Activated CD8-positive, alpha-beta T cell treated with anti-CD3 and anti-CD28 coated beads, Interleukin-2, amount 10 ng/mL, durations not matched to agents 7 days and 5 days (primary cell): ENCODE results near the gene PBXIP1. TPM values are rescaled to one million over a fixed set of nuclear protein-coding genes. Genes with fewer than 3 reads are reported as not detected.
"Not testable (repeated sequence)": the region's sequence is repeated elsewhere in the genome, so short reads cannot be mapped to it uniquely, and the experiment has no call there.

Source experiments
- ATAC-seq: fragments of 150-1000 bp; cut with Tn5 transposase; one replicate; pipeline ENCODE4 v1.10.0; 2021; ENCODE audit warnings: moderate library complexity
- CTCF ChIA-PET: fragments of 350-600 bp; sonication (Branson Sonifier 250); formaldehyde crosslinking; loops from one replicate; lab custom pipeline; 2021; ENCODE audit warnings: antibody characterized with exemption; lab: Charles Lee
- POLR2A ChIA-PET: fragments of 350-600 bp; sonication (Branson Sonifier 250); formaldehyde crosslinking; loops from one replicate; lab custom pipeline; 2021; ENCODE audit warnings: antibody characterized with exemption; lab: Charles Lee
- DNase-seq: peaks from one replicate; pipeline ENCODE4 v3.0.0-alpha.2; 2020
- H3K27ac Mint-ChIP-seq: one replicate; pipeline ENCODE4 v1.8.0; 2021; ENCODE audit warnings: mild to moderate bottlenecking, mixed read lengths
- H3K27me3 Mint-ChIP-seq: one replicate; pipeline ENCODE4 v1.8.0; 2021; ENCODE audit warnings: low read depth, mixed read lengths
- H3K36me3 Mint-ChIP-seq: one replicate; pipeline ENCODE4 v1.8.0; 2021; ENCODE audit warnings: low read depth, mixed read lengths
- H3K4me1 Mint-ChIP-seq: one replicate; pipeline ENCODE4 v1.8.0; 2021; ENCODE audit warnings: low read depth, mixed read lengths
- H3K4me3 Mint-ChIP-seq: one replicate; pipeline ENCODE4 v1.8.0; 2021; ENCODE audit warnings: mild to moderate bottlenecking, mixed read lengths
- H3K9me3 Mint-ChIP-seq: one replicate; pipeline ENCODE4 v1.8.0; 2022; ENCODE audit warnings: mixed read lengths; ENCODE audit not compliant: insufficient read depth
- total RNA-seq, 2 experiments: library from RNA; stranded (reverse); gene quantifications; one replicate each; pipeline ENCODE4 v1.2.3, GENCODE V29; 2021

PBXIP1 gene
- total RNA-seq, 2 experiments from 2014 or later, result 44.5 to 48.2 TPM

- H3K4me3 Mint-ChIP-seq, result no peak within 1 kb of the TSS
- no peak within 1 kb of the TSS for H3K27ac Mint-ChIP-seq
- POLR2A ChIA-PET, result interaction anchor here (0.8 to 4.2 kb wide), 4 partner anchors 10 to 57 kb away, joined by 3 to 28 read pairs (median 6); partner anchors contain the start of genes CKS1B, FLAD1 and PMVK
- H3K4me1 Mint-ChIP-seq, result peaks cover 27% of the 10 kb centered on the region
- no peaks in the 10 kb centered on the region for H3K27me3 Mint-ChIP-seq
- no peaks in the 10 kb centered on the region for H3K9me3 Mint-ChIP-seq
- DNase-seq, result no peak
- CTCF ChIA-PET, result interaction anchor here (0.7 to 5.4 kb wide), 13 partner anchors 10 to 434 kb away, joined by 3 to 35 read pairs (median 4); partner anchors contain the start of genes ADAM15, FLAD1, KRTCAP2 and PBXIP1
- no peak for ATAC-seq
- H3K36me3 Mint-ChIP-seq, result peaks cover 20% of the 10 kb centered on the region
These were observed 37.8 kb upstream of the PBXIP1 start, which contains the start of gene LENEP for GRCh38 chr1:154993572-154994268. Gene LENEP (plus strand): TSS chr1:154993586. CDS start chr1:154993608, 22 bp downstream.

GRCh38 chr1:154992721-154993571 lies 37.0 kb upstream of the PBXIP1 start:
- Mint-ChIP-seq H3K4me3 (no peak overlapping the region), H3K36me3 (peaks cover 27% of the 10 kb centered on the region), H3K27me3 (no peaks in the 10 kb centered on the region), H3K27ac (no peak overlapping the region), H3K4me1 (peaks cover 27% of the 10 kb centered on the region), H3K9me3 (no peaks in the 10 kb centered on the region)
- ATAC-seq, result no peak
- DNase-seq, result no peak
- POLR2A ChIA-PET, result interaction anchor here (0.8 to 4.2 kb wide), 4 partner anchors 9 to 57 kb away, joined by 3 to 28 read pairs (median 3); partner anchors contain the start of genes FLAD1 and PMVK
- CTCF ChIA-PET, result interaction anchor here (0.7 to 5.4 kb wide), 7 partner anchors 10 to 98 kb away, joined by 3 to 35 read pairs (median 4); partner anchors contain the start of genes FLAD1, PBXIP1 and PMVK

GRCh38 chr1:154990276-154990675 lies 34.4 kb upstream of the PBXIP1 start:
- H3K4me1 Mint-ChIP-seq, result peaks cover 16% of the 10 kb centered on the region
- DNase-seq (no peak), ATAC-seq (no peak)
- ChIA-PET CTCF (interaction anchor here (0.8 to 13.8 kb wide), 2 partner anchors 9 to 27 kb away, joined by 4 to 139 read pairs; partner anchors contain the start of gene ZBTB7B), POLR2A (no interaction called here)
- no peaks in the 10 kb centered on the region for H3K9me3 Mint-ChIP-seq
- no peak overlapping the region for H3K27ac Mint-ChIP-seq
- H3K4me3 Mint-ChIP-seq, result no peak overlapping the region
- no peaks in the 10 kb centered on the region for H3K27me3 Mint-ChIP-seq
- peaks cover 34% of the 10 kb centered on the region for H3K36me3 Mint-ChIP-seq

GRCh38 chr1:154989195-154989860 lies 33.4 kb upstream of the PBXIP1 start:
- no peak overlapping the region for H3K27ac Mint-ChIP-seq
- peaks cover 34% of the 10 kb centered on the region for H3K36me3 Mint-ChIP-seq
- H3K9me3 Mint-ChIP-seq, result no peaks in the 10 kb centered on the region
- no peaks in the 10 kb centered on the region for H3K27me3 Mint-ChIP-seq
- CTCF ChIA-PET, result interaction anchor here (2.1 to 13.8 kb wide), 2 partner anchors 10 to 28 kb away, joined by 25 to 139 read pairs; partner anchors contain the start of gene ZBTB7B
- no peak overlapping the region for H3K4me3 Mint-ChIP-seq
- POLR2A ChIA-PET, result no interaction called here
- DNase-seq (no peak), ATAC-seq (no peak)
- H3K4me1 Mint-ChIP-seq, result peaks cover 16% of the 10 kb centered on the region

- Mint-ChIP-seq H3K27ac (no peak overlapping the region), H3K9me3 (no peaks in the 10 kb centered on the region), H3K36me3 (peaks cover 34% of the 10 kb centered on the region), H3K4me3 (no peak overlapping the region), H3K4me1 (peaks cover 21% of the 10 kb centered on the region), H3K27me3 (no peaks in the 10 kb centered on the region)
- DNase-seq, result no peak
- CTCF ChIA-PET, result interaction anchor here (0.8 to 13.8 kb wide), 5 partner anchors 9 to 63 kb away, joined by 3 to 139 read pairs (median 4); partner anchors contain the start of genes ADAM15 and ZBTB7B
- POLR2A ChIA-PET, result interaction anchor here (0.6 to 1.4 kb wide), 3 partner anchors 13 to 18 kb away, joined by 3 to 4 read pairs (median 3); partner anchors contain the start of gene SHC1
- no peak for ATAC-seq
These were observed 32.4 kb upstream of the PBXIP1 start for GRCh38 chr1:154988058-154988954.

GRCh38 chr1:154987326-154987725 lies 31.4 kb upstream of the PBXIP1 start:
- ChIA-PET CTCF (interaction anchor here (2.1 to 13.8 kb wide), 2 partner anchors 12 to 30 kb away, joined by 25 to 139 read pairs; partner anchors contain the start of gene ZBTB7B), POLR2A (interaction anchor here (0.7 to 1.4 kb wide), 3 partner anchors 14 to 260 kb away, joined by 3 to 4 read pairs (median 4); partner anchors contain the start of gene SHC1)
- ATAC-seq (no peak), DNase-seq (no peak)
- no peaks in the 10 kb centered on the region for H3K9me3 Mint-ChIP-seq
- no peak overlapping the region for H3K4me3 Mint-ChIP-seq
- H3K27ac Mint-ChIP-seq, result no peak overlapping the region
- peaks cover 21% of the 10 kb centered on the region for H3K4me1 Mint-ChIP-seq
- peaks cover 33% of the 10 kb centered on the region for H3K36me3 Mint-ChIP-seq
- H3K27me3 Mint-ChIP-seq, result no peaks in the 10 kb centered on the region

- DNase-seq, H3K27ac Mint-ChIP-seq, ATAC-seq, H3K27me3 Mint-ChIP-seq, H3K9me3 Mint-ChIP-seq, H3K4me3 Mint-ChIP-seq: not testable (repeated sequence)
- ChIA-PET POLR2A (interaction anchor here (0.7 to 1.4 kb wide), 2 partner anchors 16 to 260 kb away, joined by 4 read pairs; partner anchors contain the start of gene SHC1), CTCF (interaction anchor here (1.2 to 13.8 kb wide), 2 partner anchors 13 kb away, joined by 3 to 139 read pairs; partner anchors contain the start of genes CKS1B and ZBTB7B)
- peaks cover 35% of the 10 kb centered on the region for H3K36me3 Mint-ChIP-seq
- peaks cover 21% of the 10 kb centered on the region for H3K4me1 Mint-ChIP-seq
These were observed 30.8 kb upstream of the PBXIP1 start for GRCh38 chr1:154986736-154987135.

- ChIA-PET CTCF (interaction anchor here (0.7 to 13.8 kb wide), 14 partner anchors 10 to 189 kb away, joined by 3 to 139 read pairs (median 6); partner anchors contain the start of genes ADAM15, CKS1B, EFNA4 and KRTCAP2), POLR2A (interaction anchor here (0.7 to 3.3 kb wide), 11 partner anchors 10 to 88 kb away, joined by 3 to 28 read pairs (median 6); partner anchors contain the start of genes CKS1B, LENEP, PBXIP1 and PMVK)
- Mint-ChIP-seq H3K27me3 (no peaks in the 10 kb centered on the region), H3K36me3 (peaks cover 33% of the 10 kb centered on the region), H3K4me3 (no peak overlapping the region), H3K27ac (no peak overlapping the region), H3K9me3 (no peaks in the 10 kb centered on the region), H3K4me1 (peaks cover 25% of the 10 kb centered on the region)
- DNase-seq (no peak), ATAC-seq (no peak)
These were observed 28.0 kb upstream of the PBXIP1 start for GRCh38 chr1:154983776-154984466.

- CTCF ChIA-PET, result interaction anchor here (0.7 to 13.8 kb wide), 16 partner anchors 9 to 190 kb away, joined by 3 to 139 read pairs (median 4); partner anchors contain the start of genes ADAM15, CKS1B, EFNA4 and KRTCAP2
- POLR2A ChIA-PET, result interaction anchor here (0.7 to 3.3 kb wide), 13 partner anchors 9 to 87 kb away, joined by 3 to 28 read pairs (median 4); partner anchors contain the start of genes CKS1B, LENEP, PBXIP1 and PMVK
- DNase-seq, result peak; percentile 99
- peaks cover 20% of the 10 kb centered on the region for H3K4me1 Mint-ChIP-seq
- peak; percentile 100 for ATAC-seq
- no peaks in the 10 kb centered on the region for H3K9me3 Mint-ChIP-seq
- H3K36me3 Mint-ChIP-seq, result peaks cover 31% of the 10 kb centered on the region
- H3K27me3 Mint-ChIP-seq, result no peaks in the 10 kb centered on the region
- H3K27ac Mint-ChIP-seq, result peak within 1 kb of the TSS; percentile 67
- no peak within 1 kb of the TSS for H3K4me3 Mint-ChIP-seq
These were observed 27.2 kb upstream of the PBXIP1 start, which contains the start of gene FLAD1 for GRCh38 chr1:154982897-154983648. Gene FLAD1 (plus strand): TSS chr1:154983344. CDS start chr1:154983695, 351 bp downstream.
